Measurements from ENCODE around the gene HECTD4.

- TF ChIP-seq HDGF (IDR thresholded peaks at IDR 0.05; ENCODE audit: borderline replicate concordance) = no peak
- TF ChIP-seq SUZ12 (IDR thresholded peaks at IDR 0.05) = no peak
- TF ChIP-seq FOXK2 (IDR thresholded peaks at IDR 0.05) = no peak
- no peak for TF ChIP-seq ARNT (IDR thresholded peaks at IDR 0.05)
- TF ChIP-seq BHLHE40 (IDR thresholded peaks at IDR 0.05; ENCODE audit: borderline replicate concordance) = no peak
- no peak for TF ChIP-seq FOXM1 (IDR thresholded peaks at IDR 0.05; ENCODE audit: borderline replicate concordance)
- no peak for TF ChIP-seq ZNF384 (IDR thresholded peaks at IDR 0.05)
- TF ChIP-seq ELF4 (IDR thresholded peaks at IDR 0.05) = no peak
- TF ChIP-seq SP1 (IDR thresholded peaks at IDR 0.05) = no peak
- TF ChIP-seq NFRKB (IDR thresholded peaks at IDR 0.05) = no peak
- no peak for TF ChIP-seq CTBP1 (IDR thresholded peaks at IDR 0.05; ENCODE audit: borderline replicate concordance)
- TF ChIP-seq TARDBP (IDR thresholded peaks at IDR 0.05) = no peak
- no peak for TF ChIP-seq FOXA1 (IDR thresholded peaks at IDR 0.05)
Observed at GRCh38 chr12:112230136-112230535, 152.1 kb downstream of the HECTD4 start.

All from HEK293T (cell line).